ENCODE data around the gene IPO7. TPM values are rescaled to one million over a fixed set of nuclear protein-coding genes. Genes with fewer than 3 reads are reported as not detected.
A peak's percentile ranks its signal among the peaks of the same experiment; 100 is the strongest.
"Not testable (repeated sequence)": the region's sequence is repeated elsewhere in the genome, so short reads cannot be mapped to it uniquely, and the experiment has no call there.

Gene IPO7
- total RNA-seq, 1 experiment from 2014 or later: 145 TPM

- peaks cover 42% of the 10 kb centered on the region for H3K36me3 Mint-ChIP-seq (ENCODE audit: insufficient read depth, unreplicated experiment)
- H3K9me3 Mint-ChIP-seq (ENCODE audit: unreplicated experiment): no peaks in the 10 kb centered on the region
- ChIA-PET CTCF (no interaction called here), POLR2A (interaction anchor here (1.8 kb wide), 1 partner anchor 14 kb away, joined by 13 read pairs; the partner anchor contains the start of gene IPO7)
- no TSS peak for BruUV-seq (replicated peaks)
- H3K27ac Mint-ChIP-seq (ENCODE audit: low read depth, unreplicated experiment): peak overlapping the region; percentile 10
- H3K4me3 Mint-ChIP-seq (ENCODE audit: unreplicated experiment): no peak overlapping the region
- peaks cover 17% of the 10 kb centered on the region for H3K4me1 Mint-ChIP-seq (ENCODE audit: insufficient read depth, unreplicated experiment)
- TF ChIP-seq, protein P1, sequence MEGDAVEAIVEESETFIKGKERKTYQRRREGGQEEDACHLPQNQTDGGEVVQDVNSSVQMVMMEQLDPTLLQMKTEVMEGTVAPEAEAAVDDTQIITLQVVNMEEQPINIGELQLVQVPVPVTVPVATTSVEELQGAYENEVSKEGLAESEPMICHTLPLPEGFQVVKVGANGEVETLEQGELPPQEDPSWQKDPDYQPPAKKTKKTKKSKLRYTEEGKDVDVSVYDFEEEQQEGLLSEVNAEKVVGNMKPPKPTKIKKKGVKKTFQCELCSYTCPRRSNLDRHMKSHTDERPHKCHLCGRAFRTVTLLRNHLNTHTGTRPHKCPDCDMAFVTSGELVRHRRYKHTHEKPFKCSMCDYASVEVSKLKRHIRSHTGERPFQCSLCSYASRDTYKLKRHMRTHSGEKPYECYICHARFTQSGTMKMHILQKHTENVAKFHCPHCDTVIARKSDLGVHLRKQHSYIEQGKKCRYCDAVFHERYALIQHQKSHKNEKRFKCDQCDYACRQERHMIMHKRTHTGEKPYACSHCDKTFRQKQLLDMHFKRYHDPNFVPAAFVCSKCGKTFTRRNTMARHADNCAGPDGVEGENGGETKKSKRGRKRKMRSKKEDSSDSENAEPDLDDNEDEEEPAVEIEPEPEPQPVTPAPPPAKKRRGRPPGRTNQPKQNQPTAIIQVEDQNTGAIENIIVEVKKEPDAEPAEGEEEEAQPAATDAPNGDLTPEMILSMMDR (IDR thresholded peaks at IDR 0.05; ENCODE audit: unreplicated experiment): no peak
- no peak for DNase-seq (ENCODE audit: unreplicated experiment)
- intact Hi-C loops (cut with micrococcal nuclease): no loop called here
- H3K27me3 Mint-ChIP-seq (ENCODE audit: insufficient read depth, unreplicated experiment): no peaks in the 10 kb centered on the region
Observed at GRCh38 chr11:9399466-9399865, 15.0 kb downstream of the IPO7 start.

- H3K27ac Mint-ChIP-seq (ENCODE audit: low read depth, unreplicated experiment): not testable (repeated sequence)
Observed at GRCh38 chr11:9401884-9402283, 17.4 kb downstream of the IPO7 start.

DNA sequence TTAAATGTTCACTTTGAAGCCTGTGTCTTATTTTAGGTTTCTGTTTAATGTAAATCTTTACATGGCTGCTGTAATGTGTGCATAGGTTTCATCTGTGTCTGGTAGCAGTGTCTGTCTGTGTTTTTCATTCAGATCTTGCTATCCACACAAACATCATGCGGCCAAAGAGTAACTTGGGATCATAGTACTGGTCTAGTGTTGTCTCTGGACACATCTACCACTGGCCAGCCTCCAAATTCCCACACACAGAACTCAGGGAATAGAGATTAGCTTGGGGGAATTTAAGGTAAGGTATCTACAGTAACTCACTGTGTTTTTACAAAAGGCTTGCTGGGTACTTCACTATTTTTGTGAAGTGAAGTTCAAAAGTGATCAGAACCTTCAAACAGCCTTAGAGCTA lies 44.3 kb downstream of the IPO7 start:
- Mint-ChIP-seq H3K4me3 (ENCODE audit: unreplicated experiment) (no peak overlapping the region), H3K9me3 (ENCODE audit: unreplicated experiment) (no peaks in the 10 kb centered on the region), H3K27ac (ENCODE audit: low read depth, unreplicated experiment) (no peak overlapping the region), H3K27me3 (ENCODE audit: insufficient read depth, unreplicated experiment) (no peaks in the 10 kb centered on the region), H3K36me3 (ENCODE audit: insufficient read depth, unreplicated experiment) (peaks cover 94% of the 10 kb centered on the region), H3K4me1 (ENCODE audit: insufficient read depth, unreplicated experiment) (no peaks in the 10 kb centered on the region)
- ChIA-PET CTCF (interaction anchor here (0.6 kb wide), 1 partner anchor 45 kb away, joined by 4 read pairs; no protein-coding TSS in a partner anchor), POLR2A (no interaction called here)
- TF ChIP-seq, protein P1 (IDR thresholded peaks at IDR 0.05; ENCODE audit: unreplicated experiment): no peak
- intact Hi-C loops (cut with micrococcal nuclease): no loop called here
- DNase-seq (ENCODE audit: unreplicated experiment): no peak
- BruUV-seq (replicated peaks): no TSS peak

More at GRCh38 chr11:9401884-9402283, 17.4 kb downstream of the IPO7 start:
- BruUV-seq (replicated peaks); H3K9me3 Mint-ChIP-seq (ENCODE audit: unreplicated experiment); DNase-seq (ENCODE audit: unreplicated experiment); intact Hi-C loops (cut with micrococcal nuclease); H3K27me3 Mint-ChIP-seq (ENCODE audit: insufficient read depth, unreplicated experiment); H3K4me3 Mint-ChIP-seq (ENCODE audit: unreplicated experiment): not testable (repeated sequence)
- peaks cover 19% of the 10 kb centered on the region for H3K4me1 Mint-ChIP-seq (ENCODE audit: insufficient read depth, unreplicated experiment)
- CTCF ChIA-PET: interaction anchor here (0.9 to 1.5 kb wide), 3 partner anchors 11 to 175 kb away, joined by 3 to 7 read pairs (median 4); no protein-coding TSS in a partner anchor
- H3K36me3 Mint-ChIP-seq (ENCODE audit: insufficient read depth, unreplicated experiment): peaks cover 62% of the 10 kb centered on the region
- POLR2A ChIA-PET: interaction anchor here (0.7 to 1.6 kb wide), 5 partner anchors 12 to 88 kb away, joined by 3 to 6 read pairs (median 3); partner anchors contain the start of gene IPO7

DNA sequence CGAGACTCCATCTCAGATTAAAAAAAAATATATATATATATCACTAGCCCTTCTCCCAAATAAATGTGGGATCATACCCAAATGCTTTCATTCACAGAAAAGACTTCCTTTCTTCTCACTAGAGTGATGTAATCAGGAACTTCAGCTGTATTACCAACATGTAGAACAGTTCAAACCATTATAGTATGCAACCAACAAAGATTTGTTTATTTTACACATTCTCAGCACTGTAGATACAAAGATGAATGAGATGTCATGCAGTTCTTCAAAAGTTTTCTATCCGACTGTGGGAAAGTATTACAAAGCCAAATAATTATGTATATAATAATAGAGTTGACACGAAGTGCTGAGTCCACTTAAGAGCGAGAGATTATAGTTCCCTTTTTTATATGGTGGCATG lies 54.2 kb downstream of the IPO7 start:
- Mint-ChIP-seq H3K4me1 (ENCODE audit: insufficient read depth, unreplicated experiment) (no peaks in the 10 kb centered on the region), H3K27ac (ENCODE audit: low read depth, unreplicated experiment) (no peak overlapping the region), H3K27me3 (ENCODE audit: insufficient read depth, unreplicated experiment) (no peaks in the 10 kb centered on the region), H3K9me3 (ENCODE audit: unreplicated experiment) (no peaks in the 10 kb centered on the region), H3K4me3 (ENCODE audit: unreplicated experiment) (no peak overlapping the region), H3K36me3 (ENCODE audit: insufficient read depth, unreplicated experiment) (peaks cover 100% of the 10 kb centered on the region)
- DNase-seq (ENCODE audit: unreplicated experiment): no peak
- POLR2A ChIA-PET: interaction anchor here (5.3 kb wide), 1 partner anchor 21 kb away, joined by 36 read pairs; the partner anchor contains the start of gene ZNF143
- CTCF ChIA-PET: interaction anchor here (2.0 kb wide), 1 partner anchor 68 kb away, joined by 5 read pairs; no protein-coding TSS in a partner anchor
- intact Hi-C loops (cut with micrococcal nuclease): no loop called here
- TF ChIP-seq, protein P1 (IDR thresholded peaks at IDR 0.05; ENCODE audit: unreplicated experiment): no peak
- BruUV-seq (replicated peaks): no TSS peak

Data from MCF 10A (cell line).